PC-9 (cell line): Measurements from ENCODE around the gene FGD5.

Source experiments
- EZH2 ChIP-seq: fragments of 200-600 bp; sonication (generic); IDR thresholded peaks from 2 replicates; pipeline ENCODE4 v1.8.0; 2017; ENCODE audit warnings: antibody characterized with exemption, low read depth
- TF ChIP-seq, protein P1 (sequence below): fragments of 200-600 bp; sonication (generic); conservative IDR thresholded peaks from 2 replicates; pipeline ENCODE4 v1.6.1; 2017; ENCODE audit warnings: mixed run types, antibody characterized with exemption, mild to moderate bottlenecking, moderate library complexity

GRCh38 chr3:14907043-14907966 is 88.5 kb downstream of the FGD5 start:
- TF ChIP-seq, protein P1, sequence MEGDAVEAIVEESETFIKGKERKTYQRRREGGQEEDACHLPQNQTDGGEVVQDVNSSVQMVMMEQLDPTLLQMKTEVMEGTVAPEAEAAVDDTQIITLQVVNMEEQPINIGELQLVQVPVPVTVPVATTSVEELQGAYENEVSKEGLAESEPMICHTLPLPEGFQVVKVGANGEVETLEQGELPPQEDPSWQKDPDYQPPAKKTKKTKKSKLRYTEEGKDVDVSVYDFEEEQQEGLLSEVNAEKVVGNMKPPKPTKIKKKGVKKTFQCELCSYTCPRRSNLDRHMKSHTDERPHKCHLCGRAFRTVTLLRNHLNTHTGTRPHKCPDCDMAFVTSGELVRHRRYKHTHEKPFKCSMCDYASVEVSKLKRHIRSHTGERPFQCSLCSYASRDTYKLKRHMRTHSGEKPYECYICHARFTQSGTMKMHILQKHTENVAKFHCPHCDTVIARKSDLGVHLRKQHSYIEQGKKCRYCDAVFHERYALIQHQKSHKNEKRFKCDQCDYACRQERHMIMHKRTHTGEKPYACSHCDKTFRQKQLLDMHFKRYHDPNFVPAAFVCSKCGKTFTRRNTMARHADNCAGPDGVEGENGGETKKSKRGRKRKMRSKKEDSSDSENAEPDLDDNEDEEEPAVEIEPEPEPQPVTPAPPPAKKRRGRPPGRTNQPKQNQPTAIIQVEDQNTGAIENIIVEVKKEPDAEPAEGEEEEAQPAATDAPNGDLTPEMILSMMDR = no peak
- TF ChIP-seq EZH2 = no peak
